ENCODE data around the gene RIC1. TPM values are rescaled to one million over a fixed set of nuclear protein-coding genes. Genes with fewer than 3 reads are reported as not detected.
"Not testable (repeated sequence)": the region's sequence is repeated elsewhere in the genome, so short reads cannot be mapped to it uniquely, and the experiment has no call there.

Gene RIC1
- total RNA-seq, 1 experiment from 2014 or later, result 18.6 TPM

DNA sequence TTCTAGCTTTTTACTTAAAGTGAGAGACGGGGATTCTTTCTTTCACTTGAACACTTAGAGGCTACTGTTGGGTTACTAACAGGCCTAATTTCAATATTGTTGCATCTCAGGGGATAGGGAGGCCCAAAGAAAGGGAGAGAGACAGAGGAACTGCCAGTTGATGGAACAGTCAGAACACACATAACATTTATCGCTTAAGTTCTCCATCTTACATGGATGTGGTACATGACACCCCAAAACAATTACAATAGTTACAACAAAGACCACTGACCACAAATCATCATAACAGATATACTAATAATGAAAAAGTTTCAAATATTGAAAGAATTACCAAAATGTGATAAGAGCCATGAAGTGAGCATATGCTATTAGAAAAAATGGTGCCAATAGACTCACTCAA, 4.3 kb upstream of the RIC1 start:
- CTCF ChIA-PET, result no interaction called here

DNA sequence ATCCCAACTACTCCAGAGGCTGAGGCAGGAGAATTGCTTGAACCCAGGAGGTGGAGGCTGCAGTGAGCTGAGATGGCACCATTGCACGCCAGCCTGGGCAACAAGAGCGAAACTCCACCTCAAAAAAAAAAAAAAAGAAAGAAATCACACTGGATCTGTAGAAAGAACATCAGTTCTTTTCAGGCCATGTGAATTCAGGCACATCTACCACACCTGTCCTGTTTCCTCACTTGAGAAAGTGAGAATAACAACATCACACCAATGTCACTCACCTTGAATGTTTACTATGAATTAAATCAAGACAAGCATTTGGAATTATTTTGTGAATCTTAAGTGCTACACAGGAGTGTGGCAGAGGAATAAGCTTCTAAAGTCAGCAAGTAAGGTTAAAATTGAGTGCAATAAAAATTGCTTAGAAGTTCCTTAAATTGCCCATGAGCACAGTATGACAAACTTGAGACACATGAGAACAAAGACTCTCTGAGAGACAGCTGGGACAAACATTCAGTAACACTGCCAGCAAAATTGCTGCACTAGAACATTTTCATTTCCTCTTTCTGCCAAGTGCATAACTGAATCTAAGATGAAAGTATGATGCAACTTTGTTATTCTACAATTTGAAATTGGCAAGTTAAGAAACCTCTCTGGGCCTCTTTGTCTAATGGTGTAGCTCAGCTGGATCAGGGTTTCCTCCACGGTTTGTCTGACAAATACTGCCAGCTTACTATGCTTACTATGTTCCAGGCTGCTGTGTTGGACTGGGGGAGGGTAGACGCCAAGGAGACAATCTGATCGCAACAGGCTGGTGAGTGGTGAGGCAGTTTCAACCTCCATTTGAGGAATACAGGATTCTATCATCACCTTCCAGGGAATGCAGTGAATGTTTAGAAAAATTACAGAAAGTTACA, 1.9 kb upstream of the RIC1 start:
- H3K27me3 ChIP-seq (replicated peaks; ENCODE audit: control insufficient read depth, insufficient read depth, low read length), result no peaks in the 10 kb centered on the region
- no peak overlapping the region for H3K4me3 ChIP-seq (ENCODE audit: low read depth, low read length)
- DNase-seq, result no peak
- no peaks in the 10 kb centered on the region for H3K9me3 Mint-ChIP-seq (ENCODE audit: unreplicated experiment)
- peaks cover 17% of the 10 kb centered on the region; the same call in 1 of the 2 replicates for H3K4me1 ChIP-seq
- H3K9me3 ChIP-seq, result no peaks in the 10 kb centered on the region
- no TSS peak for BruUV-seq (replicated peaks)
- CTCF ChIA-PET, result no interaction called here
- POLR2A ChIA-PET, result interaction anchor here (1.8 kb wide), 1 partner anchor 45 kb away, joined by 5 read pairs; no protein-coding TSS in a partner anchor
- H3K27ac Mint-ChIP-seq (ENCODE audit: unreplicated experiment), result no peak overlapping the region
- TF ChIP-seq, protein P1, sequence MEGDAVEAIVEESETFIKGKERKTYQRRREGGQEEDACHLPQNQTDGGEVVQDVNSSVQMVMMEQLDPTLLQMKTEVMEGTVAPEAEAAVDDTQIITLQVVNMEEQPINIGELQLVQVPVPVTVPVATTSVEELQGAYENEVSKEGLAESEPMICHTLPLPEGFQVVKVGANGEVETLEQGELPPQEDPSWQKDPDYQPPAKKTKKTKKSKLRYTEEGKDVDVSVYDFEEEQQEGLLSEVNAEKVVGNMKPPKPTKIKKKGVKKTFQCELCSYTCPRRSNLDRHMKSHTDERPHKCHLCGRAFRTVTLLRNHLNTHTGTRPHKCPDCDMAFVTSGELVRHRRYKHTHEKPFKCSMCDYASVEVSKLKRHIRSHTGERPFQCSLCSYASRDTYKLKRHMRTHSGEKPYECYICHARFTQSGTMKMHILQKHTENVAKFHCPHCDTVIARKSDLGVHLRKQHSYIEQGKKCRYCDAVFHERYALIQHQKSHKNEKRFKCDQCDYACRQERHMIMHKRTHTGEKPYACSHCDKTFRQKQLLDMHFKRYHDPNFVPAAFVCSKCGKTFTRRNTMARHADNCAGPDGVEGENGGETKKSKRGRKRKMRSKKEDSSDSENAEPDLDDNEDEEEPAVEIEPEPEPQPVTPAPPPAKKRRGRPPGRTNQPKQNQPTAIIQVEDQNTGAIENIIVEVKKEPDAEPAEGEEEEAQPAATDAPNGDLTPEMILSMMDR (IDR thresholded peaks at IDR 0.05; ENCODE audit: insufficient read depth in 1 of 2, low read depth in 1 of 2, low read length in 1 of 2, severe bottlenecking in 1 of 2, unreplicated experiment in 1 of 2), result no peak
- H3K27me3 Mint-ChIP-seq (ENCODE audit: insufficient read depth, unreplicated experiment), result no peaks in the 10 kb centered on the region
- no peaks in the 10 kb centered on the region for H3K36me3 ChIP-seq (ENCODE audit: control insufficient read depth, insufficient read depth, low read length)
- intact Hi-C loops (cut with micrococcal nuclease; ENCODE audit: unreplicated experiment), result loop anchor here (5.0 kb wide), 1 partner anchor 380 kb away; a partner anchor contains a TSS
- peaks cover 3% of the 10 kb centered on the region for H3K4me1 Mint-ChIP-seq (ENCODE audit: low read depth, unreplicated experiment)
- peak overlapping the region; percentile 16 for H3K4me3 Mint-ChIP-seq (ENCODE audit: unreplicated experiment)
- peaks cover 14% of the 10 kb centered on the region for H3K36me3 Mint-ChIP-seq (ENCODE audit: insufficient read depth, unreplicated experiment)

More for the DNA sequence above, 4.3 kb upstream of the RIC1 start:
- intact Hi-C loops (cut with micrococcal nuclease; ENCODE audit: unreplicated experiment), result loop anchor here (5.0 kb wide), 1 partner anchor 383 kb away; a partner anchor contains a TSS
- Mint-ChIP-seq H3K27me3 (ENCODE audit: insufficient read depth, unreplicated experiment) (no peaks in the 10 kb centered on the region), H3K27ac (ENCODE audit: unreplicated experiment) (no peak overlapping the region), H3K4me3 (ENCODE audit: unreplicated experiment) (no peak overlapping the region), H3K4me1 (ENCODE audit: low read depth, unreplicated experiment) (no peaks in the 10 kb centered on the region), H3K9me3 (ENCODE audit: unreplicated experiment) (no peaks in the 10 kb centered on the region), H3K36me3 (ENCODE audit: insufficient read depth, unreplicated experiment) (peaks cover 8% of the 10 kb centered on the region)
- H3K27me3 ChIP-seq (replicated peaks; ENCODE audit: control insufficient read depth, insufficient read depth, low read length), result no peaks in the 10 kb centered on the region
- H3K9me3 ChIP-seq, result no peaks in the 10 kb centered on the region
- POLR2A ChIA-PET, result no interaction called here
- no TSS peak for BruUV-seq (replicated peaks)
- no peak for DNase-seq
- no peak overlapping the region for H3K4me3 ChIP-seq (ENCODE audit: low read depth, low read length)
- TF ChIP-seq, protein P1 (IDR thresholded peaks at IDR 0.05; ENCODE audit: insufficient read depth in 1 of 2, low read depth in 1 of 2, low read length in 1 of 2, severe bottlenecking in 1 of 2, unreplicated experiment in 1 of 2), result no peak
- no peaks in the 10 kb centered on the region for H3K36me3 ChIP-seq (ENCODE audit: control insufficient read depth, insufficient read depth, low read length)
- H3K4me1 ChIP-seq, result peaks cover 5% of the 10 kb centered on the region; the same call in 1 of the 2 replicates

DNA sequence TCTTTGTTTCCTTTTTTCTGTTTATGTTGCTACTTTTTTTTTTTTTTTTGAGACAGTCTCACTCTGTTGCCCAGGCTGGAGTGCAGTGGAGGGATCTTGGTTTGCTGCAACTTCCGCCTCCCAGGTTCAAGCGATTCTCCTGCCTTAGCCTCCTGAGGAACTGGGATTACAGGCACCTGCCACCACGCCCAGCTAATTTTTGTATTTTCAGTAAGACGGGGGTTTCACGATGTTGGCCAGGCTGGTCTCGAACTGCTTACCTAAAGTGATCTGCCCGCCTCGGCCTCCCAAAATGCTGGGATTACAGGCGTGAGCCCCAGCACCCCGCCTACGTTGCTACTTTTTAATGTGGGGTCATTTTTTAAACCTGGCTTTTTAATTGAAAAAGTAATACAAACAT, 1.2 kb upstream of the RIC1 start:
- H3K27me3 ChIP-seq (replicated peaks; ENCODE audit: control insufficient read depth, insufficient read depth, low read length); H3K9me3 ChIP-seq; BruUV-seq (replicated peaks); H3K9me3 Mint-ChIP-seq (ENCODE audit: unreplicated experiment); H3K27me3 Mint-ChIP-seq (ENCODE audit: insufficient read depth, unreplicated experiment); H3K36me3 ChIP-seq (ENCODE audit: control insufficient read depth, insufficient read depth, low read length); DNase-seq: not testable (repeated sequence)
- H3K4me3 ChIP-seq (ENCODE audit: low read depth, low read length), result peak overlapping the region; percentile 91
- Mint-ChIP-seq H3K27ac (ENCODE audit: unreplicated experiment) (peak overlapping the region; percentile 70), H3K36me3 (ENCODE audit: insufficient read depth, unreplicated experiment) (peaks cover 14% of the 10 kb centered on the region), H3K4me3 (ENCODE audit: unreplicated experiment) (peak overlapping the region; percentile 80), H3K4me1 (ENCODE audit: low read depth, unreplicated experiment) (peaks cover 10% of the 10 kb centered on the region)
- POLR2A ChIA-PET, result interaction anchor here (1.8 kb wide), 1 partner anchor 44 kb away, joined by 5 read pairs; no protein-coding TSS in a partner anchor
- intact Hi-C loops (cut with micrococcal nuclease; ENCODE audit: unreplicated experiment), result loop anchor here (2.0 to 5.0 kb wide), 2 partner anchors 87 to 380 kb away; a partner anchor contains a TSS
- CTCF ChIA-PET, result interaction anchor here (1.4 kb wide), 1 partner anchor 28 kb away, joined by 6 read pairs; no protein-coding TSS in a partner anchor
- H3K4me1 ChIP-seq, result peaks cover 24% of the 10 kb centered on the region

Data from Caco-2 (cell line).